ENCODE measurements around the gene CD86.

Gene CD86

DNA sequence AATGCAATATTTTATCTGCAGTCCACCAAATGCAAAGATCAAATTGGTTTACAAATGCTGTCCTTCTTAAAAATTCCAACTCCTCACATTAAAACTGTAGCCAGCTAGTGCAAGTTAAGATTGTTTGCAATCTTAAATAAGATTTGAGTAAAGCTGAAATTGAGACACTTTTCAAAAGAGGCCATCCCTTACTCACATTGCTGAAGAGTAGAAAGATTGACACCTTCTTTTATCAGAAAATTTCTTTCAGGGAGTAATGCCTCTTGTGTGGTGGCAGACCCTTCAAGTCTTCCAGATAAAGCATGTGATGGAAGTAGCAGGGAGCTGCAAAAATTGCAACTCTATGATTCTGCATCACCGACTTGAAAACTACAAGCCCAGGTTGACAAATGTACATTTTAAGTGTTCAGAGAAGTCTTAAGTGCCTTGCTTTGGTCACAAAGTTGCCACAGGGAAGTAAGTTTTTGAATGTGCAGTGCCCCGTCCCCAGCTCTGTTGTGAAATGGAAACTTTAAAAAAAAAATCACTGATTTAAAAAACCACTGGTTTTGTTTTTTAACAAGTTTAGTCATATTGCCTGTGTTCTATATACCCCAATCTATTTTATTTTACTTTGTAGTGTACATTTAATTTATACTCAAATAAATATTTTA, 12.6 kb downstream of the CD86 start:
- Mint-ChIP-seq H3K4me3 (peak overlapping the region; percentile 73), H3K9me3 (no peaks in the 10 kb centered on the region), H3K36me3 (ENCODE audit: low read depth) (peaks cover 10% of the 10 kb centered on the region), H3K27ac (peak overlapping the region; percentile 86), H3K4me1 (ENCODE audit: low read depth) (peaks cover 43% of the 10 kb centered on the region), H3K27me3 (ENCODE audit: low read depth) (peaks cover 4% of the 10 kb centered on the region)
- DNase-seq (ENCODE audit: low spot score): no peak

DNA sequence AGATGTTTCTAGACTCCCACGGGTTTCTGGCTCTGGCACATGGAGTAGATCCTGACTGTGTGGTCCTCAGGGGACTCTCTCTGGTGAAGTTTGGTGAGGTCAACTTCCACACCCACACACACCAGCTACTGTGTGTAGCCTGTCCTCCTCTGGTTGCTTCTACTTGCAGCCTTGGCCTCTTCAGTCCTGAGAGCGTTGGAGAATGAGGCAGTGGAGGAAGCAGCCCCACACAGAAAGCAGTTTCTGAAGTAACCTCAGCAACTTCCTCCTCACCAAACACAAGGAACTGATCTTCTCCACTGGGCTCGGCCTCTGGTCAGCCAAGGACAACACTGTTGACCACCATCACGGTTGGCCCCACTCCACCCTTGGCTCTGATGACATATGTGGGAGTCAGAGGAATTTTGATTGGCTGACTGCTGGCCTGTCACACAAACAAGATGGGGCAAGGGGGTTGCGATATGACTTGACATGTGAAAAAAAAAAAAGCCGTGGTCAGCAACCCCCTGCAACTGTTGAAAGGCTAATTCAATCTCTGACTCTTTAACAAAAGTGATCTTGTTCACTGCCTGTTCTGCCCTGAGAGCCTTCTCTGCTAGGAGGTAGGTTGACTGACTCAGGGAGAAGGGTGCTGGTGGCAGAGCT, 19.6 kb downstream of the CD86 start:
- DNase-seq (ENCODE audit: low spot score): peak; percentile 74
- Mint-ChIP-seq H3K4me3 (peak overlapping the region; percentile 87), H3K27ac (peak overlapping the region; percentile 97), H3K36me3 (ENCODE audit: low read depth) (peaks cover 19% of the 10 kb centered on the region), H3K9me3 (peaks cover 8% of the 10 kb centered on the region), H3K27me3 (ENCODE audit: low read depth) (no peaks in the 10 kb centered on the region), H3K4me1 (ENCODE audit: low read depth) (peaks cover 61% of the 10 kb centered on the region)

DNA sequence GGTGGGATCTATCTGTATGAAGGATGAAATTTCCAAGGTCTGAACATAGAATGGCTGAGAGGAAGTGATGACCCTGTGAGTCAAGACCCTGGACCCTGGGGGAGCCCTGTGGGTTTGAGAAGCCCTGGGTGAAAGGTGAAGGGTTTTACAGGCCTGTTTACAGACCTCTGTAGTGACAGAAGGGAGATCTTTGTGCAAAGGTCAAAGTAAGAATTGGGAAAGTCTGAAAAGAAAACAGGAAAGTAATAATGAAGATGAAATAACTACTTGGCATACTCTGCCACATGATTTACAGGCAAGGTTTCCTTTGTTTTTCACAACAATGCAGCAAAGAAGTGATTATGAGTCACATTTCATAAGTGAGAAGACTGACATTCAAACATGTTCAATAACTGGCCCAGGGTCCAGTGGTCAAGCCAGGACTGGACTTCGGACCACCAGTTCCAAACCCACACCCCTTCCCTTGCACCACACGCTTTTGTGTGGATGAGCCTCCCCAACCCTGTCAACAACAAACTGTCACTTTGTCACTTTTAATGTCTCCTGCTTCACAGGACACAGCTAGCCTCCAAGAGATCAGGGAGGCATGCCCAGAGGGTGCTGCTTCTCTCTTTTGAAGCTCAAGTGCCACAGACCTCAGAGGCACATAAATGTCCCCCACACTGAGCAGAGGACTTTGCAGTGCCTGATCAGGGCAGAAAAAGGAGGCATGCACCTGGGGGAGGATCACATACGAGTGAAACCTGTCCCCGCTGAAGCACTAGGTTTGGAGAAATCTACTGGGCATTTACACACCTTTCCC, 21.5 kb downstream of the CD86 start:
- peak overlapping the region; percentile 97 for H3K27ac Mint-ChIP-seq
- DNase-seq (ENCODE audit: low spot score): no peak
- peak overlapping the region; percentile 85 for H3K4me3 Mint-ChIP-seq
- H3K9me3 Mint-ChIP-seq: peaks cover 14% of the 10 kb centered on the region
- H3K4me1 Mint-ChIP-seq (ENCODE audit: low read depth): peaks cover 72% of the 10 kb centered on the region
- peaks cover 34% of the 10 kb centered on the region for H3K36me3 Mint-ChIP-seq (ENCODE audit: low read depth)
- no peaks in the 10 kb centered on the region for H3K27me3 Mint-ChIP-seq (ENCODE audit: low read depth)

GRCh38 chr3:122077293-122078234, 22.4 kb downstream of the CD86 start:
- Mint-ChIP-seq H3K27ac (peak overlapping the region; percentile 97), H3K27me3 (ENCODE audit: low read depth) (no peaks in the 10 kb centered on the region), H3K36me3 (ENCODE audit: low read depth) (peaks cover 34% of the 10 kb centered on the region), H3K4me3 (peak overlapping the region; percentile 85), H3K4me1 (ENCODE audit: low read depth) (peaks cover 81% of the 10 kb centered on the region), H3K9me3 (peaks cover 14% of the 10 kb centered on the region)
- DNase-seq (ENCODE audit: low spot score): no peak

DNA sequence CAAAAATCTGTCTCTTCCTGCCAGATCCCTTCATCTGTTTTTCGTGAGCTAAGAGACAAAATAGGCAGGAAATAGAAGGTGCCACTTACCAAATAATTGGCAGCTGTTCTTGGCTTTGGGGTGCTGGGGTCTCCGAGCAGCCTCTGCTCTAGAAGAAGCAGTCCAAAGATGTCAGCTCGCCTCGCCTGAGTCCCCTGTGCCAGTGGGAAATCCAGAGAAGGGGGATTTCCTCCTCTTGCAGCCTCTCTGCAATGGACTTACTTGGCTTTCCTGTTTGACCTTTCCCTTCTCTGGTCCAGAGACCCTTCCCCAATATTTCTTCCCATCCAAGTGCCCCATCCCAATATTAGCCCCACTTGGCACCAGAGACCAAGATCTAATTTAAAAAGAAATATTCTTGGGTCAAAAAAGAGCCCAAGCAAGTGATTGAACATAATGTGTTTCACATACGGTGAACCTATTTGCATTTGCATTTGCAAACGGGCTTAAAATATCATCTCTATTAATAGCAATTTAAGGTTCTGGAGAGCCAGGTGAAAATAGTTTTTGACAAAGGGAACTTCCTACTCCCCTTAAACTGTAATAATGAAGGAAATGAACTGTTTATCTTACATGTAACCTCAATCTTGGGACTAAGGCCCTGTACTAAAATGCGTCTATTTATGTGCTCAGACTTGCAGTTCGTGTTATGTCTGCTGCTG, 23.2 kb downstream of the CD86 start:
- DNase-seq (ENCODE audit: low spot score): no peak
- Mint-ChIP-seq H3K4me3 (peak overlapping the region; percentile 85), H3K27me3 (ENCODE audit: low read depth) (no peaks in the 10 kb centered on the region), H3K4me1 (ENCODE audit: low read depth) (peaks cover 85% of the 10 kb centered on the region), H3K36me3 (ENCODE audit: low read depth) (peaks cover 36% of the 10 kb centered on the region), H3K27ac (peak overlapping the region; percentile 97), H3K9me3 (peaks cover 10% of the 10 kb centered on the region)

DNA sequence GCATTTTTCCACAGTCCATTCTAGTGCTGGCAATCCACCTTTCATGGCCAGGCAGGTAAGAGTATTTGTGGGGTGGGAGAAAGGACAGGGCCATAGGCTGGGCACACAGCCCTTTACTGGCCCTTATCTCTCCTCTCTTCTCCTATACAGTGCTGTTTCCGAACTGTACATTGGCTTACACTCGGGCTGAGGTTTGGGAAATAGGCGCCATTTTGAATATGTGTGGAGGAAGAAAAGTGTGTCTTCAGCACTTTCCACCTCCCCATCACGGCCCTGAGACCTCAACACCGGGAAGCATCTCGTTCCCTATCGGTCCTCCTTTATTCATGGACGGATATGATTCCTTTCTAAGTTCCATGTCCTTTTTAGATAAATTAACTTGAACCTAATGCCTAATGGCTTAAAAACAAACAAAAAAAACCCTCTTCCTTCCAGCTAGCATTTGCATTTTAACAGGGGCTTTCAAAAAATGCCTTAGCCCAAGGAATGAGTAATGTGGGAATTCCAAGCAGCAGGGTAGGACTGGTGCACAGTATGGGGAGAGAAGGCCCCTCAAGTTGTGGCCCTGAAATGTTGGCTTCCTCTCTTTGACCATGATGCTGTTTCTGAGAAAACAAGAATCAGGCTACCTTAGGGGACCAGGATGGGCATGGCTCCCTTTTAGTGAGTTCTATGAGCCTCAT, 24.5 kb downstream of the CD86 start:
- Mint-ChIP-seq H3K9me3 (peaks cover 7% of the 10 kb centered on the region), H3K4me3 (peak overlapping the region; percentile 85), H3K27ac (peak overlapping the region; percentile 88), H3K4me1 (ENCODE audit: low read depth) (peaks cover 88% of the 10 kb centered on the region), H3K36me3 (ENCODE audit: low read depth) (peaks cover 33% of the 10 kb centered on the region), H3K27me3 (ENCODE audit: low read depth) (no peaks in the 10 kb centered on the region)
- no peak for DNase-seq (ENCODE audit: low spot score)

DNA sequence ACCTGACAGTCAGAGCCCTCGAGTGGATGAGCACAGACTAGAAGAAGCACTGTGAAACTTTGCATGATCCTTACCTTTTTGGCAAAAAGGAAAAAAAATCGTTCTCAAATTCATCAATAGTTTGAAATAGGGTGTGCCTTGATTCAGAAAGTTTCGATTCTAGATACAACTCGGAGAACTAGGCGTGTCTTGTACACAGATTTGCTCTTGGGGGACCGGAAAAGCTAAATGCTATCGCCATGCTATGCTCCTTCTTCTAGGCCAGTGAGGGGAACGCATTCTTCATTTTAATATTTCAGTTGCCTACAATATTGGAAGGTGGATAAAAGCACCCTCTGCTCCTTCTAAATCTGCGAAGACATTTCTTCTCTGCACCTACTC, 25.0 kb downstream of the CD86 start:
- Mint-ChIP-seq H3K27ac (peak overlapping the region; percentile 88), H3K27me3 (ENCODE audit: low read depth) (no peaks in the 10 kb centered on the region), H3K4me3 (peak overlapping the region; percentile 85), H3K9me3 (peaks cover 7% of the 10 kb centered on the region), H3K4me1 (ENCODE audit: low read depth) (peaks cover 88% of the 10 kb centered on the region), H3K36me3 (ENCODE audit: low read depth) (peaks cover 31% of the 10 kb centered on the region)
- no peak for DNase-seq (ENCODE audit: low spot score)

DNA sequence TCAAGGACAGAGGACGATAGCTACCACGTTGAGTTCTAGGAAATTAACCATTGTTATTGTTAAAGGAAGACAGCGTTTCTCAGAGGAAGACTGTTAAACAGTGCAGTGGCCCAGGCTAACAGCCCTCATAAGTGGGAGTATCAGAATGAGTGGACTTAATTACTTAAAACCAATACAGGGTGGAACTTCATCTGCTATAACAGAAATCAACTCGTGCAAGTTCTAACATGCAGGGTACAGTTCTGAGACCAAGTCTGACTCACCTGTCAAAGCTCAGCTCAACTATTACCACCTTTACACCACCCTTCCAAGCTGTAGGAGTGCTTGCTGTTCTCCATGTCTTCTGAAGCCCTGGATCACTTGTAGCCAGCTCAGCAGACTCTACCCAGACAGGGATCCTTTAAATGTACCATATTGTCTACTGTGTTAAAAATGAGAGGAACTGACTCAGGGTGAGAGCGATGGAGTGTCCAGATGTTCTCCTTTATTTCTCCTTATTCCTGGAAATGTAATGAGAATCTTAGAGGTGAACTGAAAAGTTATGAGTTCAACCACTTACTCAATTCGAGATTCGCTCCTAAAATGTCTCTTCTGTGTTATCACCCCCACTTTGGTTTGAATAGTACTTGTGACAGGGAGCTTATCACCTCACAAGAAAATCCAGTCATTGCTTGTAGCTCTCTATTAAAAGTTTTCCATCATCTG, 26.5 kb downstream of the CD86 start:
- Mint-ChIP-seq H3K27me3 (ENCODE audit: low read depth) (no peaks in the 10 kb centered on the region), H3K27ac (peak overlapping the region; percentile 88), H3K36me3 (ENCODE audit: low read depth) (peaks cover 34% of the 10 kb centered on the region), H3K9me3 (peaks cover 7% of the 10 kb centered on the region), H3K4me3 (peak overlapping the region; percentile 51), H3K4me1 (ENCODE audit: low read depth) (peaks cover 90% of the 10 kb centered on the region)
- no peak for DNase-seq (ENCODE audit: low spot score)

DNA sequence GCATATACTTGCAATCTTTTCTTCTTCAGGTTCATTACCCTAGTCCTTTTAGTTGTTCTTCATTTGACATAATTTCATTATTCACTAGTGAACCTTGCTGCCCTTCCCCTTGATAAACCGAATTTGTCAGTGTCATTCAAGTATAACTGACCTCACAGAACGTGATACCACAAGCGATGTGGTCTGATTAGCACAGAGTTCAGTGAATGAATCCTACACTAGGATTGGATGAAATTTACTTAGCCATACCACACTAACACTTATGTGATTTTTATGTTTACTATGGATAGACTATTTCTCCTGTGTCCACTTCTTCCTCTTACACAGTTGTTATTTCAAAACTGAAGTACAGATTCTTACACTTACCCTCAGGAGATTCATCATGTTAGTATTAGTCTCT, 27.2 kb downstream of the CD86 start:
- peaks cover 7% of the 10 kb centered on the region for H3K9me3 Mint-ChIP-seq
- no peaks in the 10 kb centered on the region for H3K27me3 Mint-ChIP-seq (ENCODE audit: low read depth)
- H3K4me3 Mint-ChIP-seq: peak overlapping the region; percentile 51
- peaks cover 34% of the 10 kb centered on the region for H3K36me3 Mint-ChIP-seq (ENCODE audit: low read depth)
- peaks cover 90% of the 10 kb centered on the region for H3K4me1 Mint-ChIP-seq (ENCODE audit: low read depth)
- no peak for DNase-seq (ENCODE audit: low spot score)
- H3K27ac Mint-ChIP-seq: peak overlapping the region; percentile 88

GRCh38 chr3:122084799-122085198, 29.6 kb downstream of the CD86 start:
- Mint-ChIP-seq H3K27me3 (ENCODE audit: low read depth) (no peaks in the 10 kb centered on the region), H3K27ac (peak overlapping the region; percentile 84), H3K36me3 (ENCODE audit: low read depth) (peaks cover 27% of the 10 kb centered on the region), H3K4me1 (ENCODE audit: low read depth) (peaks cover 79% of the 10 kb centered on the region), H3K4me3 (peak overlapping the region; percentile 30), H3K9me3 (peaks cover 7% of the 10 kb centered on the region)
- no peak for DNase-seq (ENCODE audit: low spot score)

GRCh38 chr3:122085673-122086072, 30.5 kb downstream of the CD86 start:
- DNase-seq (ENCODE audit: low spot score): no peak
- H3K27me3 Mint-ChIP-seq (ENCODE audit: low read depth): no peaks in the 10 kb centered on the region
- peak overlapping the region; percentile 44 for H3K4me3 Mint-ChIP-seq
- H3K27ac Mint-ChIP-seq: peak overlapping the region; percentile 84
- no peaks in the 10 kb centered on the region for H3K9me3 Mint-ChIP-seq
- peaks cover 76% of the 10 kb centered on the region for H3K4me1 Mint-ChIP-seq (ENCODE audit: low read depth)
- peaks cover 19% of the 10 kb centered on the region for H3K36me3 Mint-ChIP-seq (ENCODE audit: low read depth)

- no peak for DNase-seq (ENCODE audit: low spot score)
- Mint-ChIP-seq H3K36me3 (ENCODE audit: low read depth) (peaks cover 19% of the 10 kb centered on the region), H3K9me3 (no peaks in the 10 kb centered on the region), H3K27ac (no peak overlapping the region), H3K4me1 (ENCODE audit: low read depth) (peaks cover 71% of the 10 kb centered on the region), H3K27me3 (ENCODE audit: low read depth) (no peaks in the 10 kb centered on the region), H3K4me3 (no peak overlapping the region)
Observed at GRCh38 chr3:122088531-122088930, 33.4 kb downstream of the CD86 start.

Data from T-helper 2 cell treated with Interferon-gamma antibody and Interleukin-4, amounts not matched to agents 5 μg/mL and 100 μg/mL, for 36 hours (primary cell).